GM19452 (cell line): ENCODE results near the gene SOX2.
A peak's percentile ranks its signal among the peaks of the same experiment; 100 is the strongest.

Experiments used
- ATAC-seq: cut with Tn5 transposase; IDR thresholded peaks from one replicate; pipeline ENCODE4 v1.9.1; 2021; ENCODE audit not compliant: unreplicated experiment

The SOX2 gene

GRCh38 chr3:181704421-181705085 is 7.2 kb upstream of the SOX2 start:
- ATAC-seq: no peak

- no peak for ATAC-seq
Measured at GRCh38 chr3:181705086-181705480, 6.6 kb upstream of the SOX2 start.

GRCh38 chr3:181707980-181708379 is 3.7 kb upstream of the SOX2 start:
- ATAC-seq: no peak

- ATAC-seq: peak; percentile 49
Measured at GRCh38 chr3:181709537-181710279, 2.0 kb upstream of the SOX2 start.

- no peak for ATAC-seq
Measured at GRCh38 chr3:181710345-181711291, 1.1 kb upstream of the SOX2 start.

- no peak for ATAC-seq
Measured at GRCh38 chr3:181712226-181712552, 464 bp downstream of the SOX2 start.

GRCh38 chr3:181712553-181713279 is 991 bp downstream of the SOX2 start:
- no peak for ATAC-seq

GRCh38 chr3:181713280-181713647 is 1.5 kb downstream of the SOX2 start:
- ATAC-seq: no peak

GRCh38 chr3:181713676-181714612 is 2.2 kb downstream of the SOX2 start:
- ATAC-seq: no peak

- ATAC-seq: no peak
Measured at GRCh38 chr3:181715571-181716340, 4.0 kb downstream of the SOX2 start.

- ATAC-seq: no peak
Measured at GRCh38 chr3:181716966-181717365, 5.2 kb downstream of the SOX2 start.

- no peak for ATAC-seq
Measured at GRCh38 chr3:181717549-181718171, 5.9 kb downstream of the SOX2 start.

- ATAC-seq: no peak
Measured at GRCh38 chr3:181718369-181718768, 6.6 kb downstream of the SOX2 start.

GRCh38 chr3:181718987-181719911 is 7.5 kb downstream of the SOX2 start:
- no peak for ATAC-seq

- no peak for ATAC-seq
Measured at GRCh38 chr3:181719991-181720680, 8.4 kb downstream of the SOX2 start.

- ATAC-seq: no peak
Measured at GRCh38 chr3:181721046-181721875, 9.5 kb downstream of the SOX2 start.
